H9 (cell line): Measurements from ENCODE around the gene TTC6. TPM values are rescaled to one million over a fixed set of nuclear protein-coding genes. Genes with fewer than 3 reads are reported as not detected.

ENCODE experiments used
- DNase-seq: peaks from one replicate; pipeline ENCODE4 v3.0.0-alpha.2; 2017
- H2AFZ ChIP-seq: one replicate; pipeline ENCODE4 v1.6.1; 2013; ENCODE audit warnings: mild to moderate bottlenecking, low read length, control low read depth, moderate library complexity
- H2AK5ac ChIP-seq: 2 replicates; pipeline ENCODE4 v1.6.1; 2013; ENCODE audit warnings: low read length, control low read depth, mixed read lengths; ENCODE audit not compliant: insufficient read length
- H2BK120ac ChIP-seq: one replicate; pipeline ENCODE4 v1.6.1; 2013; ENCODE audit warnings: low read depth, mild to moderate bottlenecking, low read length, control low read depth, inconsistent platforms; ENCODE audit not compliant: poor library complexity, severe bottlenecking
- H2BK12ac ChIP-seq: 2 replicates; pipeline ENCODE4 v1.6.1; 2013; ENCODE audit warnings: low read length, control low read depth, mixed read lengths, low read depth; ENCODE audit not compliant: insufficient read length
- H2BK15ac ChIP-seq: 2 replicates; pipeline ENCODE4 v1.6.1; 2013; ENCODE audit warnings: low read depth, low read length, control low read depth
- H2BK20ac ChIP-seq: one replicate; pipeline ENCODE4 v1.6.1; 2013; ENCODE audit warnings: low read depth, mild to moderate bottlenecking, low read length, control low read depth, inconsistent platforms; ENCODE audit not compliant: poor library complexity, severe bottlenecking
- H2BK5ac ChIP-seq: 2 replicates; pipeline ENCODE4 v1.6.1; 2013; ENCODE audit warnings: low read length, control low read depth, mixed read lengths; ENCODE audit not compliant: insufficient read length
- H3K14ac ChIP-seq: 2 replicates; pipeline ENCODE4 v1.6.1; 2013; ENCODE audit warnings: low read length, control low read depth; ENCODE audit not compliant: insufficient read depth
- H3K18ac ChIP-seq: 2 replicates; pipeline ENCODE4 v1.6.1; 2013; ENCODE audit warnings: low read depth, mild to moderate bottlenecking, mixed read lengths, low read length, control low read depth; ENCODE audit not compliant: insufficient read length
- H3K23ac ChIP-seq: 2 replicates; pipeline ENCODE4 v1.6.1; 2013; ENCODE audit warnings: low read length, control low read depth, mixed read lengths, low read depth; ENCODE audit not compliant: insufficient read length
- H3K23me2 ChIP-seq: 2 replicates; pipeline ENCODE4 v1.6.1; 2013; ENCODE audit warnings: low read depth, mild to moderate bottlenecking, mixed read lengths, low read length, control low read depth; ENCODE audit not compliant: insufficient read length, poor library complexity, severe bottlenecking
- H3K27ac ChIP-seq: 2 replicates; pipeline ENCODE4 v1.5.1; 2013; ENCODE audit warnings: low read length, control low read depth, mixed read lengths, low read depth; ENCODE audit not compliant: insufficient read length
- H3K27me3 ChIP-seq: 2 replicates; pipeline ENCODE4 v1.6.1; 2013; ENCODE audit warnings: low read length, control low read depth, inconsistent platforms; ENCODE audit not compliant: insufficient read depth
- H3K4ac ChIP-seq: 2 replicates; pipeline ENCODE4 v1.6.1; 2013; ENCODE audit warnings: low read depth, mild to moderate bottlenecking, control low read depth, inconsistent platforms, low read length, moderate library complexity
- H3K4me1 ChIP-seq: 2 replicates; pipeline ENCODE4 v1.6.1; 2013; ENCODE audit warnings: low read length, control low read depth, inconsistent platforms; ENCODE audit not compliant: insufficient read depth
- H3K4me2 ChIP-seq: 2 replicates; pipeline ENCODE4 v1.6.1; 2013; ENCODE audit warnings: low read length, control low read depth, mixed read lengths; ENCODE audit not compliant: insufficient read length, insufficient read depth
- H3K56ac ChIP-seq: 2 replicates; pipeline ENCODE4 v1.6.1; 2013; ENCODE audit warnings: low read depth, mild to moderate bottlenecking, mixed read lengths, low read length, control low read depth; ENCODE audit not compliant: insufficient read length
- H3K79me1 ChIP-seq: 2 replicates; pipeline ENCODE4 v1.6.1; 2013; ENCODE audit warnings: low read depth, mild to moderate bottlenecking, moderate library complexity, low read length, control low read depth, inconsistent platforms; ENCODE audit not compliant: insufficient read depth, poor library complexity, severe bottlenecking
- H3K79me2 ChIP-seq: 2 replicates; pipeline ENCODE4 v1.6.1; 2013; ENCODE audit warnings: low read length, control low read depth, inconsistent platforms; ENCODE audit not compliant: insufficient read depth
- H3K9ac ChIP-seq: 2 replicates; pipeline ENCODE4 v1.6.1; 2013; ENCODE audit warnings: low read length, control low read depth, mixed read lengths; ENCODE audit not compliant: insufficient read length; ENCODE audit errors: extremely low read depth
- H3K9me3 ChIP-seq: one replicate; pipeline ENCODE4 v1.6.1; 2013; ENCODE audit warnings: low read depth, low read length, inconsistent platforms; ENCODE audit not compliant: control insufficient read depth
- H3T11ph ChIP-seq: one replicate; pipeline ENCODE4 v1.6.1; 2013; ENCODE audit warnings: mild to moderate bottlenecking, low read length, control low read depth, inconsistent platforms
- H4K20me1 ChIP-seq: one replicate; pipeline ENCODE4 v1.6.1; 2013; ENCODE audit not compliant: control insufficient read depth, insufficient read length, insufficient read depth
- H4K5ac ChIP-seq: 2 replicates; pipeline ENCODE4 v1.6.1; 2013; ENCODE audit warnings: low read depth, mild to moderate bottlenecking, mixed read lengths, low read length, control low read depth; ENCODE audit not compliant: insufficient read length
- H4K8ac ChIP-seq: replicated peaks from 2 replicates; pipeline ENCODE4 v1.6.1; 2013; ENCODE audit warnings: low read length, control low read depth, mixed read lengths, low read depth; ENCODE audit not compliant: insufficient read length
- H4K91ac ChIP-seq: 2 replicates; pipeline ENCODE4 v1.6.1; 2013; ENCODE audit warnings: low read depth, mild to moderate bottlenecking, moderate library complexity, mixed read lengths, low read length, control low read depth; ENCODE audit not compliant: insufficient read length
- H3K27ac Mint-ChIP-seq, 3 experiments: 2 replicates in 2 of 3; 3 replicates in 1 of 3; pipeline ENCODE4 v1.8.0; 2020 to 2021; ENCODE audit warnings: mixed read lengths in 3 of 3, mild to moderate bottlenecking in 1 of 3, moderate library complexity in 1 of 3
- H3K27me3 Mint-ChIP-seq: 2 replicates; pipeline ENCODE4 v1.8.0; 2021; ENCODE audit warnings: low read depth, mild to moderate bottlenecking, moderate library complexity, mixed read lengths
- H3K36me3 Mint-ChIP-seq, 3 experiments: 2 replicates in 2 of 3; 3 replicates in 1 of 3; pipeline ENCODE4 v1.8.0; 2020 to 2021; ENCODE audit warnings: low read depth in 3 of 3, mixed read lengths in 3 of 3; ENCODE audit not compliant: insufficient read depth in 1 of 3
- H3K4me1 Mint-ChIP-seq, 2 experiments: 2 replicates each; pipeline ENCODE4 v1.8.0; 2020; ENCODE audit warnings: mixed read lengths in 2 of 2
- H3K4me3 Mint-ChIP-seq, 2 experiments: 2 replicates in 1 of 2; 3 replicates in 1 of 2; pipeline ENCODE4 v1.8.0; 2020 to 2021; ENCODE audit warnings: mild to moderate bottlenecking in 2 of 2, mixed read lengths in 2 of 2, moderate library complexity in 1 of 2
- H3K9me3 Mint-ChIP-seq, 2 experiments: 2 replicates in 1 of 2; 3 replicates in 1 of 2; pipeline ENCODE4 v1.8.0; 2020; ENCODE audit warnings: mild to moderate bottlenecking in 2 of 2, mixed read lengths in 2 of 2, moderate library complexity in 1 of 2
- WGBS: extraction: QIAGEN DNeasy Blood & Tissue Kit; methylation state at CpG from one replicate; pipeline ENCODE4 v1.1.7; 2013; ENCODE audit warnings: missing lambda C conversion rate, low lambda C conversion rate, mixed read lengths; ENCODE audit not compliant: insufficient read length; ENCODE audit errors: extremely low coverage; 5-methylcytosine and 5-hydroxymethylcytosine counted together
- total RNA-seq: library from RNA; stranded (reverse); gene quantifications from 2 replicates; pipeline ENCODE4 v1.2.1, GENCODE V29; 2021
- TF ChIP-seq, protein P1 (sequence below): fragments of 200-600 bp; sonication (generic); conservative IDR thresholded peaks from 3 replicates; pipeline ENCODE4 v1.8.0; 2021; ENCODE audit warnings: antibody characterized with exemption, mild to moderate bottlenecking

The TTC6 gene
- total RNA-seq, 1 experiment from 2014 or later = 0.24 TPM

DNA sequence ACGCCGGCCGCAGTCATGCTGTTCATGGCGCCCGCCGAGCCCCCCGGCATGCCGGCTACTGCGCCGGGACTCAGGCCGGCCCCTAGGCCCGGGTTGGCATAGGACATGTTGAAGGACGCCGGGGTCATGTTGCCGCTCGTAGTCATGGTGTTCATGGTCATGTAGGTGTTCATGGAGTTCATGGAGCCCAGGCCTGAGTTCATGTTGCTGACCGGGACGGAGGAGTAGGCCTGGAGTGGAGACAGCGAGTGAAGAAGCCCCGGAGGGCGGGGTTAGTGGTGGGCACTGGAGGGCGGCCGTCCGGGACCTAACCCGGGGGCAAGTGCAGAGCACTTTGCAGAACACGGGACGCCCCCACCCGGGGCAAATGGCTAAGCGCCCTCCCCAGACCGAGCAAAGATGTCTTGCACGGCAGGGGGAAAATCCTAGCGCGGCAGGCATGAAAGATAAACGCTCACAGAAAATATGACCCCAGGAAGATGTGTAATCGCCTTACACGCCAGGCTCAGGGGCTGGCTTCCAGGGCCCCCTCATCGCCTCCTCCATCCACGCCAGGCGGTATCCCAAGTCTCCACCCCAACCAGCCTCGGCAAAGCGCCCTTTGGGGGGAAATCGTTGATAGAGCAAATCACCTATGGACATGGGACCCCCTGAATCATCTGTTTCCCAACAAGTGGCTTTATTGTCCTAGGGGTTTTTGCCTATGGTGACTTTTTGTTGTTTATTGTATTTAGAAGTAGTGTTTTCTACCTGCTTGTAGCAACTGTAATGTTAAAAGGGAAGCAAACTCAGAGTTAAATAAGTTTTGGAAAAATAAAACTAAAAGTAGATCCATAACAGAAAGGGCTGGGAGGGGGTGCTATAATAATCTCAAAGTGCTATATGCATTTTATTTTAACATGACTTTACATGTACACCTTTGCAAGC, 2.7 kb upstream of the TTC6 start:
- Histone ChIP-seq H3K23me2 (peaks cover 10% of the 10 kb centered on the region), H3K79me1 (no peaks in the 10 kb centered on the region), H3K4me1 (peaks cover 3% of the 10 kb centered on the region; the same call in 1 of the 2 replicates), H3K27me3 (peaks cover 75% of the 10 kb centered on the region), H3K56ac (no peak overlapping the region), H4K91ac (no peak overlapping the region), H2BK20ac (no peak overlapping the region), H4K20me1 (peaks cover 3% of the 10 kb centered on the region), H4K5ac (no peak overlapping the region), H3K18ac (no peak overlapping the region), H3K79me2 (no peaks in the 10 kb centered on the region), H2BK12ac (no peak overlapping the region), H3K27ac (no peak overlapping the region), H3K4ac (no peak overlapping the region), H3K23ac (no peak overlapping the region), H3K9me3 (no peaks in the 10 kb centered on the region), H2AK5ac (no peak overlapping the region), H2BK120ac (no peak overlapping the region), H3K9ac (no peak overlapping the region), H2AFZ (no peak overlapping the region), H4K8ac (no peak overlapping the region), H2BK15ac (no peak overlapping the region), H3K14ac (no peak overlapping the region), H2BK5ac (no peak overlapping the region), H3K4me2 (peak overlapping the region; percentile 47), H3T11ph (no peak overlapping the region)
- peak; percentile 47 for DNase-seq
- H3K9me3 Mint-ChIP-seq = peaks cover 0 to 3% of the 10 kb centered on the region in 2 experiments; a peak in 2 of 5 replicates
- peaks cover 96% of the 10 kb centered on the region for H3K27me3 Mint-ChIP-seq
- peak overlapping the region; percentile 4 to 58 for H3K4me3 Mint-ChIP-seq
- TF ChIP-seq, protein P1, sequence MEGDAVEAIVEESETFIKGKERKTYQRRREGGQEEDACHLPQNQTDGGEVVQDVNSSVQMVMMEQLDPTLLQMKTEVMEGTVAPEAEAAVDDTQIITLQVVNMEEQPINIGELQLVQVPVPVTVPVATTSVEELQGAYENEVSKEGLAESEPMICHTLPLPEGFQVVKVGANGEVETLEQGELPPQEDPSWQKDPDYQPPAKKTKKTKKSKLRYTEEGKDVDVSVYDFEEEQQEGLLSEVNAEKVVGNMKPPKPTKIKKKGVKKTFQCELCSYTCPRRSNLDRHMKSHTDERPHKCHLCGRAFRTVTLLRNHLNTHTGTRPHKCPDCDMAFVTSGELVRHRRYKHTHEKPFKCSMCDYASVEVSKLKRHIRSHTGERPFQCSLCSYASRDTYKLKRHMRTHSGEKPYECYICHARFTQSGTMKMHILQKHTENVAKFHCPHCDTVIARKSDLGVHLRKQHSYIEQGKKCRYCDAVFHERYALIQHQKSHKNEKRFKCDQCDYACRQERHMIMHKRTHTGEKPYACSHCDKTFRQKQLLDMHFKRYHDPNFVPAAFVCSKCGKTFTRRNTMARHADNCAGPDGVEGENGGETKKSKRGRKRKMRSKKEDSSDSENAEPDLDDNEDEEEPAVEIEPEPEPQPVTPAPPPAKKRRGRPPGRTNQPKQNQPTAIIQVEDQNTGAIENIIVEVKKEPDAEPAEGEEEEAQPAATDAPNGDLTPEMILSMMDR = no peak
- H3K36me3 Mint-ChIP-seq = no peaks in the 10 kb centered on the region; a peak in 3 of 7 replicates
- 0 out of 7 replicates have a peak overlapping the region, but pooled peaks of 1 of the 3 experiments have one; percentile 52 for H3K27ac Mint-ChIP-seq
- WGBS = no CpG with 5 or more reads among the region's 42 CpGs
- H3K4me1 Mint-ChIP-seq = peaks cover 33 to 51% of the 10 kb centered on the region in 2 experiments
